Upper lobe of left lung (tissue), 4 donors: ENCODE data around the gene ALG1.
"Not testable (repeated sequence)": the region's sequence is repeated elsewhere in the genome, so short reads cannot be mapped to it uniquely, and the experiment has no call there.

ENCODE experiments used
- EP300 ChIP-seq, 4 donors: sonication (generic); formaldehyde crosslinking; IDR thresholded peaks; one replicate each; pipeline ENCODE4 v1.5.1; 2017; ENCODE audit warnings: antibody characterized with exemption in 4 of 4, control low read depth in 2 of 4
- POLR2A ChIP-seq, 4 donors: fragments of 450-650 bp; IDR thresholded peaks; one replicate each; pipeline ENCODE4 v1.5.1; 2016 to 2017; ENCODE audit warnings: antibody characterized with exemption in 4 of 4, mild to moderate bottlenecking in 2 of 4
- POLR2AphosphoS5 ChIP-seq, 2 donors: sonication (generic); formaldehyde crosslinking; IDR thresholded peaks; one replicate each; pipeline ENCODE4 v1.5.1; 2017; ENCODE audit warnings: antibody characterized with exemption in 2 of 2
- TF ChIP-seq, protein P1 (sequence below), 6 experiments: fragments of 450-650 bp in 4 of 6; fragments of 200-600 bp in 2 of 6; sonication (generic) in 2 of 6; IDR thresholded peaks; one replicate each; pipeline ENCODE4 v1.5.1; 2016 to 2019; ENCODE audit warnings: antibody characterized with exemption in 6 of 6

DNA sequence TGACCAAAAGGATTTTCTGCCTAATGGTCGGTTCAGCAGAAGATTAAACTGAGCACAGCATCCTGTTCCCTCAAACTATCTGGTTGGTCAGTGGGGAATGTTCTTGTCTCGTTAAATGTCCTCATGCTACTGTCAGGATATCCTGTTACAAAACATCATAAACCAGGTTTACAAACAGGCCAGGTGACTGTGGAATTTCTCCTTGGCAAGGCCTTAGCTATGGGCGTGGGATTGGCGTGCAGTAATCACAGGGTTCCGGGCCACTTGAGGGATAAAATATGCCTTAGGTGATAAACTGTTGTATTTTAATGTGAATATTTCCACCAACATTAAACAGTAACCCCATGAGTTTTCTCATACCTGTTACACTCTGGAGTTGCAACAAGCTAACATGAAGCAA lies 33.4 kb downstream of the ALG1 start:
- TF ChIP-seq, protein P1, sequence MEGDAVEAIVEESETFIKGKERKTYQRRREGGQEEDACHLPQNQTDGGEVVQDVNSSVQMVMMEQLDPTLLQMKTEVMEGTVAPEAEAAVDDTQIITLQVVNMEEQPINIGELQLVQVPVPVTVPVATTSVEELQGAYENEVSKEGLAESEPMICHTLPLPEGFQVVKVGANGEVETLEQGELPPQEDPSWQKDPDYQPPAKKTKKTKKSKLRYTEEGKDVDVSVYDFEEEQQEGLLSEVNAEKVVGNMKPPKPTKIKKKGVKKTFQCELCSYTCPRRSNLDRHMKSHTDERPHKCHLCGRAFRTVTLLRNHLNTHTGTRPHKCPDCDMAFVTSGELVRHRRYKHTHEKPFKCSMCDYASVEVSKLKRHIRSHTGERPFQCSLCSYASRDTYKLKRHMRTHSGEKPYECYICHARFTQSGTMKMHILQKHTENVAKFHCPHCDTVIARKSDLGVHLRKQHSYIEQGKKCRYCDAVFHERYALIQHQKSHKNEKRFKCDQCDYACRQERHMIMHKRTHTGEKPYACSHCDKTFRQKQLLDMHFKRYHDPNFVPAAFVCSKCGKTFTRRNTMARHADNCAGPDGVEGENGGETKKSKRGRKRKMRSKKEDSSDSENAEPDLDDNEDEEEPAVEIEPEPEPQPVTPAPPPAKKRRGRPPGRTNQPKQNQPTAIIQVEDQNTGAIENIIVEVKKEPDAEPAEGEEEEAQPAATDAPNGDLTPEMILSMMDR (IDR thresholded peaks at IDR 0.05) = not testable (repeated sequence)
- not testable (repeated sequence) for TF ChIP-seq POLR2A, EP300, POLR2AphosphoS5 (IDR thresholded peaks at IDR 0.05)
